Thoracic aorta (tissue), 2 donors: ENCODE results near the gene XPOT. TPM values are rescaled to one million over a fixed set of nuclear protein-coding genes. Genes with fewer than 3 reads are reported as not detected.

Experiments used
- ATAC-seq: fragments of 150-250 bp; one replicate; pipeline ENCODE4 v1.8.0; 2017; ENCODE audit warnings: low read depth; ENCODE audit not compliant: insufficient number of reproducible peaks, low FRiP score
- DNase-seq: peaks from one replicate; pipeline ENCODE4 v3.0.0-alpha.2; 2020; ENCODE audit warnings: low spot score
- H3K27ac ChIP-seq, 2 donors: fragments of 200-600 bp; sonication (generic); 1 replicate in 1 of 2; 2 replicates in 1 of 2; pipeline ENCODE4 v1.5.1; 2016; ENCODE audit warnings: mild to moderate bottlenecking in 2 of 2, moderate library complexity in 2 of 2
- H3K27me3 ChIP-seq: fragments of 200-600 bp; sonication (generic); replicated peaks from 2 replicates; pipeline ENCODE4 v1.6.0; 2016; ENCODE audit warnings: mild to moderate bottlenecking; ENCODE audit not compliant: insufficient read depth
- H3K36me3 ChIP-seq: fragments of 200-600 bp; sonication (generic); one replicate; pipeline ENCODE4 v1.5.1; 2016
- H3K4me1 ChIP-seq, 2 donors: fragments of 200-600 bp; sonication (generic); 1 replicate in 1 of 2; 2 replicates in 1 of 2; pipeline versions ENCODE4 v1.5.1 to v1.6.0; 2016; ENCODE audit warnings: low read depth in 2 of 2, mild to moderate bottlenecking in 1 of 2; ENCODE audit not compliant: control insufficient read depth in 1 of 2
- H3K4me3 ChIP-seq: fragments of 200-600 bp; sonication (generic); 2 replicates; pipeline ENCODE4 v1.5.1; 2016; ENCODE audit warnings: mild to moderate bottlenecking
- H3K9me3 ChIP-seq: fragments of 200-600 bp; sonication (generic); 2 replicates; pipeline ENCODE4 v1.5.1; 2016
- CTCF ChIP-seq: fragments of 200-600 bp; sonication (generic); IDR thresholded peaks from one replicate; pipeline ENCODE4 v1.5.1; 2019; ENCODE audit warnings: antibody characterized with exemption
- total RNA-seq, 2 donors: library from RNA; depleted of rRNA; stranded (reverse); fragments of >200 nt; gene quantifications; one replicate each; pipeline versions ENCODE4 v1.1.0 to v1.2.3, GENCODE V29; 2016

Gene XPOT
- total RNA-seq, 2 donors from 2014 or later = 50.1 to 53.0 TPM

GRCh38 chr12:64456119-64456518, 51.9 kb downstream of the XPOT start:
- TF ChIP-seq CTCF = no peak
- H3K27ac ChIP-seq = no peak overlapping the region
- H3K36me3 ChIP-seq = no peaks in the 10 kb centered on the region
- no peak for DNase-seq
- no peaks in the 10 kb centered on the region for H3K27me3 ChIP-seq
- ATAC-seq = no peak
- H3K4me1 ChIP-seq = peaks cover 7 to 23% of the 10 kb centered on the region in 2 donors
- no peaks in the 10 kb centered on the region for H3K9me3 ChIP-seq
- no peak overlapping the region for H3K4me3 ChIP-seq

- DNase-seq (no peak), ATAC-seq (no peak)
- peaks cover 6% of the 10 kb centered on the region for H3K36me3 ChIP-seq
- H3K27ac ChIP-seq = no peak overlapping the region
- H3K27me3 ChIP-seq = no peaks in the 10 kb centered on the region
- peaks cover 7 to 20% of the 10 kb centered on the region in 2 donors for H3K4me1 ChIP-seq
- no peaks in the 10 kb centered on the region for H3K9me3 ChIP-seq
- no peak for TF ChIP-seq CTCF
- no peak overlapping the region for H3K4me3 ChIP-seq
These were observed 52.8 kb downstream of the XPOT start for GRCh38 chr12:64457032-64457431.

GRCh38 chr12:64457466-64457865, 53.3 kb downstream of the XPOT start:
- TF ChIP-seq CTCF = no peak
- ATAC-seq = no peak
- Histone ChIP-seq H3K27me3 (no peaks in the 10 kb centered on the region), H3K4me3 (no peak overlapping the region), H3K9me3 (no peaks in the 10 kb centered on the region), H3K27ac (no peak overlapping the region), H3K4me1 (peaks cover 7 to 20% of the 10 kb centered on the region in 2 donors), H3K36me3 (peaks cover 7% of the 10 kb centered on the region)
- DNase-seq = no peak

- peaks cover 7 to 20% of the 10 kb centered on the region in 2 donors for H3K4me1 ChIP-seq
- TF ChIP-seq CTCF = no peak
- DNase-seq (no peak), ATAC-seq (no peak)
- H3K27me3 ChIP-seq = no peaks in the 10 kb centered on the region
- H3K9me3 ChIP-seq = no peaks in the 10 kb centered on the region
- H3K27ac ChIP-seq = no peak overlapping the region
- H3K36me3 ChIP-seq = peaks cover 7% of the 10 kb centered on the region
- no peak overlapping the region for H3K4me3 ChIP-seq
These were observed 53.7 kb downstream of the XPOT start for GRCh38 chr12:64457923-64458322.

- DNase-seq (no peak), ATAC-seq (no peak)
- no peaks in the 10 kb centered on the region for H3K27me3 ChIP-seq
- H3K4me1 ChIP-seq = peaks cover 0 to 16% of the 10 kb centered on the region in 2 donors
- no peak for TF ChIP-seq CTCF
- no peak overlapping the region for H3K27ac ChIP-seq
- H3K9me3 ChIP-seq = no peaks in the 10 kb centered on the region
- H3K4me3 ChIP-seq = peak overlapping the region; percentile 60
- H3K36me3 ChIP-seq = peaks cover 7% of the 10 kb centered on the region
These were observed 55.3 kb downstream of the XPOT start for GRCh38 chr12:64459394-64459891.
